Inflammatory macrophage treated with lipopolysaccharide for 1 hour (primary cell): ENCODE measurements around the gene TEX36.
"Not testable (repeated sequence)": the region's sequence is repeated elsewhere in the genome, so short reads cannot be mapped to it uniquely, and the experiment has no call there.

Experiments
- DNase-seq, 2 donors: peaks; one replicate each; pipeline ENCODE4 v3.0.0-alpha.2; 2020 to 2022

TEX36 gene

DNA sequence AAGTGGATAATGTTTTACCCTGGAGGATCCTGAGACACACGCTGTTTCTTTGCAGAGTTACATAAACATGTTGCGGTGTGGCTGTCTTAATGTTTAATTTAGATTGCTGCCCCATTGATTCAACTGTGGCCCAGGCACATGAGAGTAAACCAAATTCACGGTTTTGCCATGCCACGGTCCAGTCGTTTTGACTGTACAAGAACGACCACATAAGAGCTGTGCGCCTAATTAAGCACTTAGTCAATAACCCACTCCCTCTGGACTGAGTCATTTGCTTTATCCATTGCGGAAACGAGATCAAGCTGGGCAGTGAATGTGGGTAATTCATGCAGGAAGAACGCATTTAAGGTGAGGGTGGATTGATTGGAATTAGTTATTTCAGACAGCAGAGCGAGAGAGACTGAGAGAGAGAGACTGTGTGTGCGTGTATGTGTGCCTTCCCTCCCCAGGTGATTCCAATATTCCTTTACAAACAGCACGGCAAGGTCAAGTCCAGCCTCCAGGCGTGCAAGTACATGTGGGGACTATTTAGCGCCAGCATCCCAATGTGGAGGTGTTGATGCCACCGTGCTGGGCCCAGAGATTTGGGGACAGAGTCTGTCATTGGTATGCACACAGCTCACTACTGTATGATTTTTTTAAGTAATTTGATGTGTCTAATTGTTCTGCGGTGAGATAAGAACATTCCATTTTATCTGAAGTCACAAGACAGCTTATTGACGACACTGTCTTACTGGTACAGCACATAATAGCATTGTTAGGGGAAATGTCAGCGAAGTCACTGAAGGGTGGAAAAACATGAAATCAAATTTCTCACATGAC, 8.4 kb upstream of the TEX36 start:
- DNase-seq: no peak

DNA sequence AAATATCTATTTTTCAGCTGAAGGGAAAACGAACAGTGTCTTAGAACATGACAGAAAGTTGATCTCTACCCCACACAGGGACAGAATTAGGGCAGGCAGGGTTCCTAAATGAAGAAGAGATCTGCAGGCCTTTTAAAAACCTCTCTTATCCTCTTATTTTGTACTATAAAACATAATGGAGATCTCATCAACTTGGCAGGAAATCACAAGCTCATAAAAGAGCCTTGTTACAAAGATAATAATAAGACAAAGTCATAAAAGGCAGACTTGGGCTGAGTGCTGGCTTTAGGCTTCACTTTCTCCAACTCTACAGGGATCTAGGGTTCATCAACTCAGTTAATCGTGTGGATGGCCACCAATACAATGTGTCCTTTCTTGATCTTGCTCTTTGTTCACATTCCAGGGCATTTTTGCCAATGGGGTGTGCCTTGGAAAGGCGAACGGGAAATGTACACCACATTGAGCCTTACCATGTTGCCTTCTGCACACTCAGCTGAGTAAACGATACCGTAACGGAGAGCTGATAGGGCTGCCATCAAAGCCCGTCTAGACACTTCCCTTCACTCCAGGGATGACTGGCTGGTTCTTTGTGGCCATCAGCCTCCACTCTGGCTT, 7.1 kb upstream of the TEX36 start:
- no peak for DNase-seq

DNA sequence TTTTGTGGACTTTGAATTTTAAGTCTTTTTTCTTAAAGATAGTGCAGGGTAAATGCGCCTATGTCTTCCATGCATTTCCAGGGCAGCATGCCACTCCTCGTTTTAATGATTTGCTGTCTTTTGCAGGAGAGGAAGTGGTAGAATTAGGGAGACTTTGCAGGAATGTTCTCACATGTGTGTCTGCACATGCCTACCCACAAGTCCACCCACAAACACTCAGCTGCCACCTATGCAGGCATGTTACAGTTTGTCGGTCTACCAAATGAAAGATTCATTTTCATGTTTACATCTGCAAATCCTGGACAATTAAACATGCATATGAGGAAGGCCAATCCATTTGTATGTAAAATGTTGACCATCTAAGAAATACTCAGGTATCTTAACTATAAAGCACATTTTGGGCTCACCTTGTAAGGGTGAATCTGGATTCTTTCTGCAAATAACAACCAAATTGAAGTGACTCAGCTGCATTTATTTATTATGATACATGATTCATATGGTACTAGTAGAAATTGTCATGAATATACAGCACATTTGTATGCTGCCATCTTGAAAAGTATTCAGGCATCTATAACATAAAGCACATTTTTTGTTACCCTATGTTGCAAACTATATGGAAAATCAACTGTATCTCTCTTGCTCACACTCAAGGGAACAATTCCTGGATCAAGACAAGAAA, 4.7 kb upstream of the TEX36 start:
- no peak for DNase-seq

DNA sequence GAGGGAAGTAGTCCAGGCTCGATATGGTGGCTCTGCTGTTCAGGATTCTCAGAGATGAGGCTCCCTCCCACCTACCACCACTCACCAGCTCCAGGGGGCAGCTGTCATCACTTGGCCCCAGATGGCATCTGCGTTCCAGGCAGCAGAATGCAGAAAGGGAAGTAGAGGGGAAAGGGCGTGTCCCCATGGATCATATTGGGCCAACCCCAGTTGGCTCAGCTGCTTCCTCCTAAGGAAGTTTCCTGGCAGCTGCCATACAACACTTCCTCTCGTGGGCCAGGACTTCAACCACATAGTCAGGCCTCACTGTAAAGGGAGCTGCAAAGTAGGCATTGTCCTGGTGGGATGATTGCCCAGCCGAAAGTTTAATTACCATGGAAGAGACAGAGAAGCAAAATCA, 1.6 kb upstream of the TEX36 start:
- peak; percentile 3 to 8 for DNase-seq

DNA sequence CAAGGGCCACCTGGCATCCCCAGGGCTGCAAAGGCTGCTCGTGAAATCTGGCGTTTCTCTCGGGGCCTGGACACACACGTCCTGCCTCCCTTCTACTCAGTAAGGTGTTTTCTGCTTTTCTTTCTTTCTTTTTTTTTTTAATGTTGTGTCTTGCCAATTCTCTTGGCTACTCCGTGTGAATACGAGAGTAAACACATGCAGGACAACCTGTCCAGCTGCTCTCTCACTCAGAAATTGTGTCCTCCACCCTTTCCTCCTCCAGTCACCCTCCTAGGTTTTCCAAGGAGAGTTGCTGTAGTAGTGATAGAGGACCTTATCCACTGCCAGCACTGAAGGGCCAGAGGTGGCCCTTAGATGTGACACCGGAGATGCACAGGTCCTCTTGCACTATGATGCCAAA, 858 bp upstream of the TEX36 start:
- DNase-seq: no peak

DNA sequence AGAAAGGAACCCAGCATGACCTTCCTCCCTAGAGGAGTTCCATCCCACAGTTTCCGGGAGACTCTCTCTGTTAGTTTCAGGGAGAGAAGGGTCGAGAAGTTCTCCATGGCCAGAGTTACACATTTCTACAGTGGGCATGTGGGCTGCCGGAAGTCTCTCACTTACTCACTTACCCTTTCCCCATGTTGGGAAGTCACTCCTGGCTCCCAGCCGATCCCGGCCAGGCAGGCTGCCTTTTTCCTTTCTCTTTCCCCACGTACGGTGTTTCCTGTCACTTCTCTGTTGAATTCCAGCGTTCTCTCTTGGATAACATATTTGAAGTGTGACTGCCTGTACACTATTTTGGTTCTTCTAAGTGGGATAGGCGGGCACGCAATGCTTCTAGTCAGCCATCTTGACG, 3.5 kb downstream of the TEX36 start:
- no peak for DNase-seq

DNA sequence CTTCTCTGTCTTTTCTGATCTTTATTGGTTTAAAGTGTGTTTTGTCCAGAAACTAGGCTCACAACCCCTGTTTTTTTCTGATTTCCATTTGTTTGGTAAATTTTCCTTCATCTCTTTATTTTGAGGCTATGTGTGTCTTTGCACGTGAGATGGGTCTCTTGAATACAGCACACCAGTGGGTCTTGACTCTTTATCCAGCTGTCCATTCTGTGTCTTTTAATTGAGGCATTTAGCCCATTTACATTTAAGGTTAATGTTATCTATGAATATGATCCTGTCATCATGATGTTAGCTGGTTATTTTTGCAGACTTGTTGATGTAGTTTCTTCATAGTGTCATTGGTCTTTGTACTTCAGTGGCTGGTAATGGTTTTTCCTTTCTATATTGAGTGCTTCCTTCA, 10.1 kb downstream of the TEX36 start:
- DNase-seq: no peak

DNA sequence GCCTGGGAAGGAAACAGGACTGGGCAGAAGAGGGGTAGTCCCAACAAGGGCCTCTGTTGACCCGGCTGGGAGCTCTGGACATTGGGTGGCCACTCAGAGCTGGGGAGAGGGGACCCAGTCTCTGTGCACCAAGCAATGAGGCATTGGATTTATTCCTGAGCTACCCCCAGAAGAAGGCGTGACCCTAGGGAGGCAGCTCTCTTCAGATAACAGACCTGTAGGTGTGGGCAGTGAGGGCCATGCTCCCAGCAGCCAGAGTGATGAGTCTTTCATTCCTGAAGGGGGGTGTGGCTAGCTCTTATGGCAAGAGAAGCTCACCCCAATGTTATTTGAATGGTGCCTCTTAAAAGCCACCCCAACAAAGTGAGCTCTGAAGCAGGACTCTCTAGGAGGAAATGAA, 20.4 kb downstream of the TEX36 start:
- DNase-seq: no peak

DNA sequence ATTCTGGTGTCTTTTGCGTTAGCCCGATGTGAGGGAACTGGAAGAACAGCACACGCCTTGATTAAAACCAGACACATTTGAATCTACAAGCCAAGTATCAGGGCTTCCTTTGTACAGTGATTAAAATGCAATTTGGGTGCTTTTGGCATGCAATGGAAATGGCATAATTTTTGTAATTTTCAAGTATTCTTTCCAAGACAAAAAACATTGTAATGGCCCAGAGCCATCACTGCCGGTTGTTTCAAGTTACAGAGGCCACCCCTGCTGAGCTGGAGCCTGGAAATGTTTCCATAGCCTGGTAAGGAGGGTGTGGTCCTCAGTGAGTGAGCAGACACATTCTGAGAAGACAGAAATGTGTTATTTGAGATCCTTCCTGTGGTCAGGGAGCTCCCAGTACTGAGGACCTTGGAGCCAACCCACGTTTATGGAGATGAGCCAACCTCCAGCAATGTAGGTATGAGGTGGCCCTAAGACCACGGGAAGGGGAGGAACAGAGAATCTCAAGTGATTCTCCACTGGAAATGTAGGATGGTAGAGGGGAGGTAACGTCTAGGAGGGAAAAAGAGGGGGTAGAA, 20.9 kb downstream of the TEX36 start:
- DNase-seq: no peak

DNA sequence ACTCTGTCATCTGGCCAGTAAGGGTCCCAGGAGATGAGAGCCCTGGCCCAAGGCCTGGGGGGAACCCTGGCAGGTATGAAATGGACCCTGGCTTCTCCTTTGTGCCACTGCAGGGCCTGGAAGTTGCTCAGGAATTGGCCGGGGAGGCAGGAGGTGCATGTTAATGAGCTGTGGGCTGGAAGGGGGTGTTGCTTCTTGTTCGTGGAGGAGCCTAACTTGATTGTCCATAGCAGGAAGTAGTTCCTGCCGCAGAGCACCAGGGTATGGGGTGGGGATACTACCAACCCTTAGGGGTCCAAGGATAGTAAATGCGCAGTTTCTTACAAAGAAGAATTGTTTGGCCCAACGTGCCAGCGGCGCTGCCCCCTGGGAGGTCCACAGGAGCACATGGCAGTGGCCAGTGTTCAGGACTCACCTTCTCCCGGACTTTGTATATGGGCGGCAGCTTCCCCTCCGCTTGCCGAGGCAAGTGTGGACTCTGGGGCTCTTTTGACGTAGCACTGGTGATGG, 21.5 kb downstream of the TEX36 start:
- DNase-seq: no peak

DNA sequence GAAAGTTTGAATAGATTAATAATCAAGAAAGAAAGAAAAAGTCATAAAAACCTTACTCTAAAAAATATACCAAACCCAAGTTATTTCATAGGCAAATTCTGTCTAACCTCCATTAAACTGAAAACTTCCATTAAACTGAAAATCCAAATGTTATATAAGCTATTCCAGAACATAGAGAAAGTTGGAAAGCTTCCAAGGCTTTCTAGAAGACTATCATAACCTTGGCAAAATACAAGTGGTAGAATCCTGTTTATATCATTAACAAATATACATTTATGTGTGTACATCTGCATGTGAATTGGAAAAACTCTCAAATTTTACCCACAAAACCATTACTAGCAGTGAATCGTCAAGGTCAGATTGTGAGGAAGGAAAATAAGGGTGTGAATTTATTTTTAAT, 23.9 kb downstream of the TEX36 start:
- no peak for DNase-seq

DNA sequence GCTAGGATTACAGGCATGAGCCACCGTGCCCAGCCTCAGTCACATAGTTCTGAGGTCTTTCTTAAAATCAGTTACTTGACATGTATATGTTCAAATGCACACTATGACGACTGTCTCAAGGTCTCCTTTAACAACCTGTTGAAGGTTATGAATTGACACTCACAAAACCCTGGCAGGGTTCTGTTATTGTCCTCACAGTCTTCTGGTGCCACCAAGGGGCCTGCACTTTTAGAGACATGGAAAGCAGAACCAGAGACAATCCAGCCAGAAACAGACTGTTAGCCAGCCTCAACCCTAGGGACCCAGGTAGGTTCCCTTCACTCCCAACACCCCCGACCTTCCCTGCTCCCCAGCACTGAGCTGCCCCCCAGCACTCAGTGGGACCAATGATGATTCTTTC, 26.4 kb downstream of the TEX36 start:
- no peak for DNase-seq

DNA sequence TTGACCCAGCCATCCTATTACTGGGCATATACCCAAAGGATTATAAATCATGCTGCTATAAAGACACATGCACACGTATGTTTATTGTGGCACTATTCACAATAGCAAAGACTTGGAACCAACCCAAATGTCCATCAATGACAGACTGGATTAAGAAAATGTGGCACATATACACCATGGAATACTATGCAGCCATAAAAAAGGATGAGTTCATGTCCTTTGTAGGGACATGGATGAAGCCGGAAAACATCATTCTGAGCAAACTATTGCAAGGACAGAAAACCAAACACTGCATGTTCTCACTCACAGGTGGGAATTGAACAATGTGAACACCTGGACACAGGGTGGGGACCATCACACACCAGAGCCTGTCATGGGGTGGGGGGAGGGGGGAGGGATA, 29.9 kb downstream of the TEX36 start:
- DNase-seq: not testable (repeated sequence)

DNA sequence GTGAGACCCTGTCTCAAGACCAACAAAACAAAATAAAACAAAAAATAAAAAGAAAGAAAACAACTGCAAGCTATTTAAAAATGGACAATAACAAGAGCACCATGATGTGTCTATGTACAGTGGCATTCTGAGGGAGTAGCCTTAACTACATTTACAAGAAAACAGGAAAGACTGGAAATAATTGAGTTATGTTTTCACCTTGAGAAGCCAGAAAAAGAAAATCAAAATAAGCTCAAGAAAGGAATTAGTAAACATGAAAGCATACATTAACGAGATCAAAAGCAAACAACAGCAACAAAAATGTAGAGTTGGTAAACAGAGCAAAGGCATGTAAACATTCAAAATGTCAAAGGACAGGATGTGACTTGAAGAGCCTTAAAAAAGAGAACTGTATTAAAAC, 36.7 kb downstream of the TEX36 start:
- no peak for DNase-seq

DNA sequence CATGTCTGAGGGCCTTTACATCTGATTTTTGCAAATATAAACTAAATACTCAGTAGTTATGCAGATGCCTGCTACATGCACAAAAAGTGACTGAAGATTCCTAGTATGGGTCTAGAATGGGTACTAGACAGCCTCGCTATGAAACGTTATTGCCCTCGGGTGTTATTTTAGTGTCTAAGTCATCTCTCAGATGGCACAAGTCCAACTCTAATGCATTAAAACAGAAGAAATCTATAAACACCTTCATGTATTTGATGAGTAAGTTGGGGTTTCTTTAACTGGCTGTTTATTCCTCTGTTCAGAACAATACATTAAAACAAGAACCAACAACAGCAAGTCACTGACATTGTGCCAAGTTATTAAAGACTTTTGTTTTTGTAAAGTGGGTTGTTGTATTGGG, 41.6 kb downstream of the TEX36 start:
- DNase-seq: no peak

DNA sequence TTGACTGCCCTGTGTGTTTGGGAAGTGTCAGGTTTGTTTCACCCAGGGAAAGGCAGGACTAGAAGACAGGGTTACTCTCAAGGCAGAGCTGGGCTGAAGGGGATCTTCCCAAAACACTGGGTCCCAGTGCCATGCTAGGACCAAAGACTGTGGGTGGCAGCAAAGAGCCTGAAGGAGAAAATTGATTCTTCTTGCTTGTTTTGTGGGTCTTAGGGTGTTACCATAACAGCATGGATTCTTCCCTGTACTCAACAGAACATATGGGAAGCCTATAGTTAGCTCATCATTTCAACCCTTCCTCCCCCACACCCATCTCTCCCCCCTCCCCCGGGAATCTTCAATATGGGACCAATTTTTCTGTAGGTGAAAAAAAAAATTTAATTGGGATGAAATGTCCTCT, 42.3 kb downstream of the TEX36 start:
- no peak for DNase-seq

DNA sequence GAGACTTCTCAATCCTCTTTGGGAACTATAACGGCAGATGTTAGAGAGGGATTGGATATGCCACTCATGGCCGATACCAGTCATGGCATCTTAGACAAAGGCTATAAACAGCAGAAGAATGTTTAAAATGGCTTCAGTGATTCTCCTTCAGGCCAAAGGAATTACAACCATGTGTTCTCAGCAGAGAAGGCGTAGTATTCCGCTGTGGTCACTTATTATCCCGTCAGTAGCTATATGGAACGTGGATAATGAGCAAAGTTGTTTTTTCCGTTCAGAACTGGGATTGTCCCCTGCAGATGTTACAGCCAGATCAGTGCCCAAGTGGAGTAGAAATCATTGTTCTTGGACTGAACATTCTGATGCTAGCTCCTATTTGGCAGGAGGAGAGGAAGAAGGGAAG, 43.1 kb downstream of the TEX36 start:
- DNase-seq: no peak

DNA sequence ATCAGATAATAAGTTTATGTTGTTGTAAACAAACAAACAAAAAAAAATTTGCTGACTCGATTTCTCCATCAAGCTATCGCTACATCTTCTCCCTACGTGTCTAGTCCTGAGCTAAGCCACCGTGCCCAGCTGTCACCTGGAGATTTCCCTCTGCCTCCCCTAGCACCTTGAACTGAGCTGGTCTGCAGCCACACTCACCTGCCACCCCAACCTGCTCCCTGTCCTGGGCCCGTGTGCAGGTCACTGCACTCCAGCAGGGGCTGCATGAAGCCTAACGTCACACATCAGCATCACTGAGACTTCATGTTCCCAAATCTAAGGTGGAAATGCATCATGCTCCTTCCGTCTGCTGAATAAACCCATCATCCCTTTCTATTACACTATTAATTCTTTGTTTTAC, 44.4 kb downstream of the TEX36 start:
- no peak for DNase-seq

DNA sequence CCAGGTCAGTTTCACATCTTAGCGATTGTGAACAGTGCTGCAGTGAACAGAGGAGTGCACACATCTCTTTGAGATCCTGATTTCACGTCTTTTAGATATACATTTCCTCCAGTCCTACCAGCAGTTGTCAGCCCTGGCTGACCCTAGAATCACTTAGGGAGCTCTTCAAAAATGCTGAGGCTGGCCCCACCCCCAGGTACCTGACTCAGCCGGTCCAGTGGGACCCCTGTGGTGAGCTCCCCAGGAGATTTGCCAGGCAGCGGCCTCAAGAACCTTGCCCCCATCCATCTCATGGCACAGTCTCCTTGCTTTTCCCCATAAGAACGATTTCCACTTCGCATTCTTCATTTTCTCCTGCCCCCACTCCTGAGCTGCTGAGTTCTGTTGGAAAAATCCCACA, 45.5 kb downstream of the TEX36 start:
- DNase-seq: no peak

DNA sequence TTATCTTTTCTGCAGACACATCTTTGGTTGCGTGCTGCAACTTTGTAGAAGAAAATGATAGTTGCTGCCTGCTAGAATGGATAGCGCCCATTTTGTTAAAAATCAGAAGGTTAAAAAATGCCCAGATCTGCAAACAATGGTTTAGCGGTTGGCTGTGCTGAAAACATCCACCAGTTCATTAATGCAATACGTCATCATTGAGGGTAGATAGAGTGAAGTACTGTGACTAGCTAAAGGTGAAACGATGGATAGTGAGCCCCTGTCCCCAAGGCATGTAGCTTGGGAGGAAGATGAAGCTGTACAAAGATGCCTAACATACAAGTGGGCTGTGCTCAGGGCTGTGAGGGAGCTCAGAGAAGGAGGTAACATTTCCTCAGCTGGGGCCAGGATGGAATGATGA, 48.4 kb downstream of the TEX36 start:
- no peak for DNase-seq

DNA sequence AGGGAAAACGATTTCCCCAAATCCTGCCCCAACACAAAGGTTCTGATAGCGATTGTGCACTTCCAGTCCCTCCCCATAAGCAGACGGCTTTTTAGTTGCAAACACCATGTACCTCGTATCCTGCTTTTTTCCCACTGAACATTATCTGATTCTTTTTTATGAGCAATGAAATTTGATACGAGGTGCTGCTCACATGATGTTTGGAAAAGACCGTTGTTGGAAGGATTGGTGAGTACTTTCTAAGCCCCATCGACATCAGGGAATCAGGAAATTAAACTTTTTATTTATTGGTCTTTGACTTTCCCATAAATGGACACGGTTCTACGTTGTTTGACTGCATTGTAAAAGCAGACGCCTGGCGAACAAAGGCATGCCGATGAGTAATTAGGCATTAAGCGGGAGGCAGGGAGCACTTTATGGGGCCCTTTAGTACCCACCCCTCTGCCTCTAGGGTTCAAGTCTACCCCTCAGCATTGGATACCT, 49.4 kb downstream of the TEX36 start:
- no peak for DNase-seq

DNA sequence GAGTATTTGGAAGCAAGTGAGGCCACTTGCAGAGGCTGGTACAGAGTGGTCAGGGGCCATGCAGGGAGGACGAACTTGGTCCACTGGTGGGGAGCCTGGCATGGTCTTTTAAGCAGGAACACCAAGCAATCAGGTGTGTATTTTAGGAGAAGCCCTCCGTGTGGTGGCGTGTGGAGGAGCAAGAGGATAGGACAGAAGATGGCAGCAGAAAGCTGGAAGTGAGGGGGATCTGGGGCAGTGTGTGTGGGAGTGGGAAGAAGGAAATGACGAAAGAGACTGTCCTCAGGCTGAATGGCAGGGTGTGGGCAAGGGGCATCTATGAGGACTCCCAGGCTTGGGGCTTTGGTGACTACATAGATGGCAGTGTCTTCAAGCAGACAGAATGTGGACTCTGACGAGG, 51.2 kb downstream of the TEX36 start:
- DNase-seq: no peak

DNA sequence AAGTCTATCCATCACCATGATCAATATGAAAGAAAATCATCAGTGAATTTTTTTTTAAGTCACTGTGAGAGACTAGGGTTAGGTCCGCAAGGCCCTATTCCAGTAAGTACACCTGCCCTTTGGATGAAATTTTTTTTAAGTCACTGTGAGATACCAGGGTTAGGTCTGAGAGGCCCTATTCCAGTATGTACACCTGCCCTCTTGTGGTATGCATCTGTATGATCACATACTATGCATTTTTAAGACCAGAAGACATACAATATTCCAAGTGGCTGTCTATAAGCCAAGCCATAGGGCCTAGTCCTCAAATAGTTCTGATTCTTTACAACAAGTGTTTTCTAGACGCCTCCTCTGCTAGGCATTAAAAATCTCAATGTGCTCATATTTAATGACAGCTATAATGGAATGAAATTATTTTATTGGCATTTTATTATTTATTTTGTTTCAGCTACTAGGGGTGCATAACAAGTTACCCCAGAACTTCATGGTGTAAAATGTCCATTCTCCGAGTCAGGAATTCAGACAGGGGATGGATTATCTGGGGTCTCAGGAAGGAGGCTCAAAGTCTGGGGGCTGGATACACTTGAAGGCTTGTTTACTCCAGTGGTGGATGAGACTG, 53.1 kb downstream of the TEX36 start:
- no peak for DNase-seq
